Upper lobe of left lung (tissue), 4 donors: ENCODE measurements around the gene SPDEF.

Experiments used
- CTCF ChIP-seq, 6 experiments: fragments of 450-650 bp in 4 of 6; fragments of 200-600 bp in 2 of 6; sonication (generic) in 2 of 6; IDR thresholded peaks; one replicate each; pipeline ENCODE4 v1.5.1; 2016 to 2019; ENCODE audit warnings: antibody characterized with exemption in 6 of 6
- EP300 ChIP-seq, 4 donors: sonication (generic); formaldehyde crosslinking; IDR thresholded peaks; one replicate each; pipeline ENCODE4 v1.5.1; 2017; ENCODE audit warnings: antibody characterized with exemption in 4 of 4, control low read depth in 2 of 4
- POLR2A ChIP-seq, 4 donors: fragments of 450-650 bp; IDR thresholded peaks; one replicate each; pipeline ENCODE4 v1.5.1; 2016 to 2017; ENCODE audit warnings: antibody characterized with exemption in 4 of 4, mild to moderate bottlenecking in 2 of 4
- POLR2AphosphoS5 ChIP-seq, 2 donors: sonication (generic); formaldehyde crosslinking; IDR thresholded peaks; one replicate each; pipeline ENCODE4 v1.5.1; 2017; ENCODE audit warnings: antibody characterized with exemption in 2 of 2

DNA sequence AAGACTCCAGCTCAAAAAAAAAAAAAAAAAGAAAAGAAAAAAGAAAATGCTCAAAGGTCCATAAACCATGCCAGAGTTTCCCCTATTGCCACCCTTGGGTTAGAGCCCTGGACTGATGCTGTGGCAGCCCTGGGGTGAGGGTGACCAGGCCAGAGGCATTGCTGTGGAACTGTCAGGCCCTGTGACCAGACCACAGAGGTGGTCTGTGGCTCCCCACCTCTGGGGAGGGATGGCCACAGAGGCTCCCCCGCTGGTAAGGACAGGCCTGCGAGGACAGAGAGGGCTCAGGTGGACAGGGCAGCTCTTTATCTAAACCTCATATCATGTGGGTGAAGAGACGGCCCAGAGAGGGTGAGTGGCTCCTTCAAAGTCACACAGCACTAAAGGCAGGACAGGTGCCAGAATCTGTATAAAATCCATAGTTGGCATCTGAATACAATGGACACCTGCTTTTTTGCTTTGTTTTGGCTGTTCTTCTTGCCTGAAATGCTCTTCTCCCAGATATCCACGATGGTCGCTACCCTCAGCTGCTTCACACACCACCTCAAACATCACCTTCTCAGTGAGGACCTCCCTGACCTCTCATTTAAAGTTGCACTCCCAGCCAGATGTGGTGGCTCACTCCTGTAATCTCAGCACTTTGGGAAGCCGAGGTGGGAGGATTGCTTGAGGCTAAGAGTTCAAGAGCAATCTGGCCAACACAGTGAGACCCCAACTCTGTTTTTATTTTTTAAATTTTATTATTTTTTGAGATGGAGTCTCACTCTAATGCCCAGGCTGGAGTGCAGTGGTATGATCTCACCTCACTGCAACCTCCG, 22.5 kb upstream of the SPDEF start:
- TF ChIP-seq POLR2AphosphoS5 (IDR thresholded peaks at IDR 0.05), result no peak
- TF ChIP-seq POLR2A (IDR thresholded peaks at IDR 0.05), result no peak
- no peak for TF ChIP-seq CTCF (IDR thresholded peaks at IDR 0.05)
- no peak for TF ChIP-seq EP300 (IDR thresholded peaks at IDR 0.05)
